K562 (cell line): ENCODE data around the gene TP53BP1. TPM values are rescaled to one million over a fixed set of nuclear protein-coding genes. Genes with fewer than 3 reads are reported as not detected.

Experiments
- ATAC-seq: fragments of 200-7000 bp; cut with Tn5 transposase; 3 replicates; pipeline ENCODE4 v1.9.1; 2020; ENCODE audit warnings: moderate library complexity
- BruUV-seq: library from RNA; stranded (reverse); fragments of 400-500 nt; replicated peaks from 2 replicates; lab custom pipeline; 2021; lab: Mats Ljungman, UMichigan
- CTCF ChIA-PET: fragments of 300-600 bp; formaldehyde crosslinking; extraction: SDS; loops from one replicate; lab custom pipeline; 2021; ENCODE audit warnings: low intra/inter-chr PET ratio; lab: Yijun Ruan, JAX
- POLR2A ChIA-PET: fragments of 300-600, 350-650 bp; sonication (Branson Sonifier 250); formaldehyde crosslinking; extraction: SDS; loops from one replicate; lab custom pipeline; 2021; ENCODE audit warnings: antibody characterized with exemption, inconsistent platforms; lab: Yijun Ruan, JAX
- DNase-seq, 4 experiments: peaks; one replicate each; pipeline versions ENCODE4 v3.0.0 to v3.0.0-alpha.2; 2011 to 2018; ENCODE audit warnings: low spot score in 3 of 4, mixed read lengths in 3 of 4; ENCODE audit errors: extremely low read depth in 1 of 4
- FAIRE-seq: peaks from 2 replicates; lab custom pipeline; 2011; peaks lifted over from hg19 to GRCh38; lab: Jason Lieb, UNC
- H2AFZ ChIP-seq: 2 replicates; pipeline ENCODE4 v1.6.0; 2011; ENCODE audit warnings: low read depth, low read length, control low read depth, inconsistent platforms
- H3K27ac ChIP-seq: fragments of 200-600 bp; 3 replicates; pipeline ENCODE4 v1.8.0; 2011; ENCODE audit warnings: low read depth, mild to moderate bottlenecking, control low read depth, inconsistent platforms, low read length, moderate library complexity, mixed read lengths; ENCODE audit errors: extremely low read depth
- H3K27me3 ChIP-seq, 2 experiments: fragments of 300-600 bp in 1 of 2; 2 replicates in 1 of 2; 3 replicates in 1 of 2; pipeline versions ENCODE4 v1.6.0 to v1.8.0; 2011; ENCODE audit warnings: inconsistent platforms in 2 of 2, low read length in 2 of 2, mild to moderate bottlenecking in 1 of 2, mixed read lengths in 1 of 2, moderate library complexity in 1 of 2; ENCODE audit not compliant: control insufficient read depth in 2 of 2, insufficient read depth in 2 of 2
- H3K36me3 ChIP-seq: fragments of 300-600 bp; 3 replicates; pipeline ENCODE4 v1.8.0; 2011; ENCODE audit warnings: mild to moderate bottlenecking, low read length, inconsistent platforms; ENCODE audit not compliant: control insufficient read depth, insufficient read depth
- H3K4me1 ChIP-seq, 2 experiments: fragments of 200-600 bp in 1 of 2; replicated peaks in 1 of 2; 2 replicates in 1 of 2; 3 replicates in 1 of 2; pipeline versions ENCODE4 v1.5.1 to v1.8.0; 2011; ENCODE audit warnings: inconsistent platforms in 2 of 2, low read length in 2 of 2, mild to moderate bottlenecking in 1 of 2, mixed read lengths in 1 of 2, moderate library complexity in 1 of 2; ENCODE audit not compliant: control insufficient read depth in 2 of 2, insufficient read depth in 2 of 2
- H3K4me2 ChIP-seq: 2 replicates; pipeline ENCODE4 v1.6.1; 2011; ENCODE audit warnings: low read length, control low read depth, inconsistent platforms, mixed read lengths; ENCODE audit not compliant: insufficient read depth
- H3K4me3 ChIP-seq: fragments of 200-600 bp; sonication (generic), shearing (Covaris generic); 2 replicates; pipeline ENCODE4 v1.5.1; 2016; ENCODE audit warnings: control low read depth, inconsistent platforms
- H3K79me2 ChIP-seq: fragments of 200-600 bp; 3 replicates; pipeline ENCODE4 v1.8.0; 2011; ENCODE audit warnings: low read length, inconsistent platforms; ENCODE audit not compliant: control insufficient read depth, insufficient read depth
- H3K9ac ChIP-seq, 2 experiments: 2 replicates each; pipeline versions ENCODE4 v1.6.0 to v1.6.1; 2011; ENCODE audit warnings: low read depth in 2 of 2, low read length in 2 of 2, control low read depth in 1 of 2, inconsistent platforms in 1 of 2, mild to moderate bottlenecking in 1 of 2, mixed read lengths in 1 of 2; ENCODE audit not compliant: insufficient read depth in 1 of 2
- H3K9me1 ChIP-seq: one replicate; pipeline ENCODE4 v1.6.0; 2011; ENCODE audit warnings: inconsistent platforms, mild to moderate bottlenecking, low read length, moderate library complexity; ENCODE audit not compliant: control insufficient read depth, insufficient read depth
- H3K9me3 ChIP-seq: replicated peaks from 2 replicates; pipeline ENCODE4 v1.5.1; 2011; ENCODE audit warnings: low read depth, low read length, inconsistent platforms; ENCODE audit not compliant: control insufficient read depth, insufficient read depth
- H4K20me1 ChIP-seq: replicated peaks from 2 replicates; pipeline ENCODE4 v1.6.1; 2011; ENCODE audit warnings: low read length, inconsistent platforms, mixed read lengths; ENCODE audit not compliant: control insufficient read depth, insufficient read depth
- HNRNPL ChIP-seq: fragments of 200-400 bp; formaldehyde crosslinking; IDR thresholded peaks from 2 replicates; pipeline ENCODE4 v1.6.1; 2017; ENCODE audit warnings: low read depth, mild to moderate bottlenecking, low read length
- POLR2G ChIP-seq: fragments of 200-400 bp; formaldehyde crosslinking; IDR thresholded peaks from 2 replicates; pipeline ENCODE4 v1.6.1; 2017; ENCODE audit warnings: low read depth, mild to moderate bottlenecking, antibody characterized with exemption, low read length, moderate library complexity
- RBFOX2 ChIP-seq: fragments of 200-400 bp; formaldehyde crosslinking; IDR thresholded peaks from 2 replicates; pipeline ENCODE4 v1.6.1; 2017; ENCODE audit warnings: low read depth, mild to moderate bottlenecking, low read length, moderate library complexity
- RBM22 ChIP-seq: fragments of 200-400 bp; formaldehyde crosslinking; IDR thresholded peaks from 2 replicates; pipeline ENCODE4 v1.6.1; 2018; ENCODE audit warnings: low read length, low read depth; ENCODE audit not compliant: poor library complexity, severe bottlenecking
- STAG1 ChIP-seq: sonication (generic); formaldehyde crosslinking; IDR thresholded peaks from 2 replicates; pipeline ENCODE4 v1.5.0; 2020; ENCODE audit warnings: missing genetic modification reagents, borderline replicate concordance
- TFAP4 ChIP-seq: sonication (generic); formaldehyde crosslinking; IDR thresholded peaks from 2 replicates; pipeline ENCODE4 v1.8.0; 2022; ENCODE audit warnings: missing genetic modification reagents, mild to moderate bottlenecking, moderate library complexity, borderline replicate concordance
- USF1 ChIP-seq: sonication (generic); formaldehyde crosslinking; IDR thresholded peaks from 2 replicates; pipeline ENCODE4 v1.9.0; 2022; ENCODE audit warnings: mild to moderate bottlenecking, missing genetic modification reagents
- ZNF311 ChIP-seq: fragments of 250-450 bp; sonication (Bioruptor Pico); IDR thresholded peaks from 2 replicates; pipeline ENCODE4 v1.4.0; 2020; ENCODE audit warnings: mild to moderate bottlenecking, moderate library complexity
- WGBS: fragments of 100-300 bp; shearing (Covaris generic); methylation state at CpG from one replicate; pipeline ENCODE4 v1.1.6; 2016; ENCODE audit warnings: low coverage, mixed read lengths; ENCODE audit not compliant: insufficient coverage; ENCODE audit errors: missing lambda C conversion rate; 5-methylcytosine and 5-hydroxymethylcytosine counted together
- in situ Hi-C: fragments of 300-500 bp; cut with MboI; formaldehyde crosslinking; loops from 4 replicates; pipeline ENCODE4 v1.15.0; 2018; ENCODE audit warnings: inconsistent platforms, mixed read lengths
- intact Hi-C: fragments of 100-400 bp; cut with micrococcal nuclease; formaldehyde crosslinking; loops from 2 replicates; pipeline ENCODE4 v1.14.2; 2022
- polyA plus RNA-seq, 8 experiments: library from polyadenylated mRNA; depleted of rRNA in 4 of 8; stranded (reverse) in 5 of 8; unstranded in 3 of 8; fragments of >200 nt; fragmentation: Nextera tagmentation in 2 of 8; fragmentation: Illumina TruSeq in 1 of 8; extraction: Ambion mirVana in 2 of 8; extraction: Trizol in 1 of 8; gene quantifications; 2 replicates each; pipeline versions ENCODE4 v1.2.1 to v1.2.3, GENCODE V29; 2011 to 2014; ENCODE audit warnings: inconsistent platforms in 1 of 8, missing spikeins in 1 of 8
- total RNA-seq, 7 experiments: library from RNA; depleted of rRNA in 6 of 7; stranded (reverse); fragments of >200 nt in 6 of 7; fragmentation: Illumina TruSeq in 2 of 7; extraction: Trizol in 2 of 7; gene quantifications; 2 replicates each; pipeline versions ENCODE4 v1.2.1 to v1.2.3, GENCODE V29; 2011 to 2021; ENCODE audit warnings: low replicate concordance in 1 of 7

Gene TP53BP1
- total and polyA plus RNA-seq, 9 of the 15 experiments (the other 6 are each of a cell fraction or from before 2014, with no cell fraction given): 5.7 to 63.3 (median 30.9) TPM

- BruUV-seq: no TSS peak
- 87% methylated on average over 12 of the region's 15 CpGs for WGBS
- intact Hi-C loops (no loop called here), in situ Hi-C loops (no loop called here)
- ChIA-PET POLR2A (interaction anchor here (1.4 to 4.5 kb wide), 4 partner anchors 9 to 21 kb away, joined by 3 to 63 read pairs (median 7); partner anchors contain the start of gene MAP1A), CTCF (no interaction called here)
- H3K27me3 ChIP-seq: no peaks in the 10 kb centered on the region
- 0 out of 2 replicates have a peak, but pooled peaks have one; percentile 33 for TF ChIP-seq POLR2G
- TF ChIP-seq STAG1: no peak
- H3K4me3 ChIP-seq: no peak overlapping the region
- peaks cover 5% of the 10 kb centered on the region; the same call in 1 of the 2 replicates for H4K20me1 ChIP-seq
- peak in 1 of 4 experiments; percentile 6 for DNase-seq
- no peak overlapping the region for H2AFZ ChIP-seq
- peaks cover 4 to 12% of the 10 kb centered on the region in 2 experiments; a peak in 3 of 5 replicates for H3K4me1 ChIP-seq
- H3K79me2 ChIP-seq: no peaks in the 10 kb centered on the region
- peaks cover 25% of the 10 kb centered on the region; the same call in 2 of the 3 replicates for H3K36me3 ChIP-seq
- no peak overlapping the region for H3K9ac ChIP-seq
- no peak for ATAC-seq
- H3K27ac ChIP-seq: no peak overlapping the region
- H3K9me1 ChIP-seq: peaks cover 7% of the 10 kb centered on the region
- FAIRE-seq: no peak
- no peaks in the 10 kb centered on the region for H3K9me3 ChIP-seq
- no peak overlapping the region for H3K4me2 ChIP-seq
Measured at GRCh38 chr15:43529141-43529540, 36.2 kb upstream of the TP53BP1 start.

GRCh38 chr15:43528542-43529007 is 35.6 kb upstream of the TP53BP1 start:
- H3K4me3 ChIP-seq: no peak overlapping the region
- FAIRE-seq (no peak), DNase-seq (no peak), ATAC-seq (no peak)
- 85% methylated on average over 10 of the region's 11 CpGs for WGBS
- no peak overlapping the region for H2AFZ ChIP-seq
- CTCF ChIA-PET: no interaction called here
- peaks cover 7% of the 10 kb centered on the region for H3K9me1 ChIP-seq
- no TSS peak for BruUV-seq
- H3K27ac ChIP-seq: no peak overlapping the region
- intact Hi-C loops: no loop called here
- H3K36me3 ChIP-seq: peaks cover 30% of the 10 kb centered on the region; the same call in 2 of the 3 replicates
- no peaks in the 10 kb centered on the region for H3K27me3 ChIP-seq
- H3K79me2 ChIP-seq: no peaks in the 10 kb centered on the region
- H3K4me2 ChIP-seq: no peak overlapping the region
- peaks cover 4 to 12% of the 10 kb centered on the region in 2 experiments; a peak in 3 of 5 replicates for H3K4me1 ChIP-seq
- no peaks in the 10 kb centered on the region for H3K9me3 ChIP-seq
- peak overlapping the region in 1 of 2 experiments; percentile 31; a peak in 1 of 4 replicates for H3K9ac ChIP-seq
- POLR2A ChIA-PET: interaction anchor here (1.4 to 4.5 kb wide), 4 partner anchors 8 to 21 kb away, joined by 3 to 63 read pairs (median 7); partner anchors contain the start of gene MAP1A
- H4K20me1 ChIP-seq: peaks cover 5% of the 10 kb centered on the region; the same call in 1 of the 2 replicates
- TF ChIP-seq ZNF311 (no peak), HNRNPL (no peak), RBFOX2 (peak; percentile 45), TFAP4 (CRISPR knock-in tag) (no peak), RBM22 (peak; percentile 23), POLR2G (peak; percentile 24; the same call in 1 of the 2 replicates), USF1 (CRISPR knock-in tag) (no peak)
- TF ChIP-seq, all 486 proteins: peak for 3
- in situ Hi-C loops: no loop called here
